GM12878 (cell line): ENCODE data around the gene TBCB. TPM values are rescaled to one million over a fixed set of nuclear protein-coding genes. Genes with fewer than 3 reads are reported as not detected.

ENCODE experiments used
- CUX1 ChIP-seq: IDR thresholded peaks from 2 replicates; pipeline ENCODE4 v1.6.1; 2012; ENCODE audit warnings: improper control_type of control experiment, low read depth, low read length; ENCODE audit not compliant: insufficient replicate concordance
- EGR1 ChIP-seq, 2 experiments: IDR thresholded peaks; 1 replicate in 1 of 2; 2 replicates in 1 of 2; pipeline ENCODE4 v1.6.1; 2011 to 2012; ENCODE audit warnings: low read depth in 2 of 2, low read length in 2 of 2, borderline replicate concordance in 1 of 2, mild to moderate bottlenecking in 1 of 2, moderate library complexity in 1 of 2
- GABPA ChIP-seq: IDR thresholded peaks from 2 replicates; pipeline ENCODE4 v1.6.1; 2014; ENCODE audit warnings: antibody characterized with exemption, low read depth, mild to moderate bottlenecking, inconsistent platforms
- JUND ChIP-seq: IDR thresholded peaks from 2 replicates; pipeline ENCODE4 v1.6.1; 2012; ENCODE audit warnings: low read depth, mild to moderate bottlenecking, low read length, improper control_type of control experiment, moderate library complexity
- KDM1A ChIP-seq: fragments of 200-600 bp; sonication (generic); IDR thresholded peaks from 2 replicates; pipeline ENCODE4 v1.6.1; 2016; ENCODE audit warnings: borderline replicate concordance
- NKRF ChIP-seq: fragments of 450-650 bp; conservative IDR thresholded peaks from 2 replicates; pipeline ENCODE4 v1.6.1; 2017; ENCODE audit warnings: mild to moderate bottlenecking, moderate library complexity
- PRDM15 ChIP-seq: fragments of 450-650 bp; formaldehyde crosslinking; IDR thresholded peaks from 2 replicates; pipeline ENCODE4 v1.4.0; 2020; ENCODE audit warnings: mild to moderate bottlenecking, moderate library complexity
- RBBP5 ChIP-seq: fragments of 200-600 bp; sonication (generic); conservative IDR thresholded peaks from 2 replicates; pipeline ENCODE4 v1.6.1; 2016
- RELB ChIP-seq: fragments of 450-650 bp; IDR thresholded peaks from 2 replicates; pipeline ENCODE4 v1.6.1; 2017; ENCODE audit warnings: low read depth, mild to moderate bottlenecking, moderate library complexity
- RFX5 ChIP-seq: IDR thresholded peaks from 2 replicates; pipeline ENCODE4 v1.6.1; 2011; ENCODE audit warnings: low read depth, low read length, improper control_type of control experiment
- RUNX3 ChIP-seq: IDR thresholded peaks from 2 replicates; pipeline ENCODE4 v1.6.1; 2012; ENCODE audit warnings: low read length, inconsistent platforms
- SMAD5 ChIP-seq: IDR thresholded peaks from 2 replicates; pipeline ENCODE4 v1.6.1; 2016; ENCODE audit warnings: antibody characterized with exemption, low read depth
- SREBF1 ChIP-seq: IDR thresholded peaks from 2 replicates; pipeline ENCODE4 v1.6.1; 2012; ENCODE audit warnings: mild to moderate bottlenecking, low read length
- STAT1 ChIP-seq: fragments of 450-650 bp; conservative IDR thresholded peaks from 2 replicates; pipeline ENCODE4 v1.6.1; 2014; ENCODE audit warnings: antibody characterized with exemption, mild to moderate bottlenecking
- TCF7 ChIP-seq: IDR thresholded peaks from 2 replicates; pipeline ENCODE4 v1.6.1; 2014; ENCODE audit warnings: antibody characterized with exemption, borderline replicate concordance
- ZNF207 ChIP-seq: fragments of 450-650 bp; IDR thresholded peaks from 2 replicates; pipeline ENCODE4 v1.6.1; 2014; ENCODE audit warnings: antibody characterized with exemption, mild to moderate bottlenecking, borderline replicate concordance
- polyA plus RNA-seq, 11 experiments: library from polyadenylated mRNA; depleted of rRNA in 4 of 11; unstranded in 6 of 11; stranded (reverse) in 5 of 11; fragments of >200 nt; fragmentation: Nextera tagmentation in 4 of 11; fragmentation: Illumina TruSeq in 1 of 11; extraction: Ambion mirVana in 4 of 11; extraction: Trizol in 1 of 11; gene quantifications; 1 replicate in 1 of 11; 2 replicates in 10 of 11; pipeline versions ENCODE4 v1.2.1 to v1.2.3, GENCODE V29; 2011 to 2016; ENCODE audit warnings: inconsistent platforms in 2 of 11, missing spikeins in 2 of 11, low read depth in 1 of 11
- total RNA-seq, 4 experiments: library from RNA; depleted of rRNA in 3 of 4; stranded (reverse); fragments of >200 nt in 3 of 4; fragmentation: Illumina TruSeq in 1 of 4; extraction: Trizol in 1 of 4; gene quantifications; 2 replicates each; pipeline versions ENCODE4 v1.2.1 to v1.2.3, GENCODE V29; 2013 to 2021

Gene TBCB
- total and polyA plus RNA-seq, 10 of the 15 experiments (the other 5 are each of a cell fraction or from before 2014, with no cell fraction given): 9.4 to 193 (median 126) TPM

GRCh38 chr19:36114721-36115452 is 381 bp upstream of the TBCB start, which contains the start of gene POLR2I (continued):
- TF ChIP-seq KDM1A: no peak
- TF ChIP-seq RUNX3: peak; percentile 91
- TF ChIP-seq ZNF207: peak; percentile 92
- TF ChIP-seq PRDM15 (CRISPR knock-in tag): no peak
- TF ChIP-seq SREBF1: no peak
- 0 out of 2 replicates have a peak, but pooled peaks have one; percentile 43 for TF ChIP-seq SMAD5
- TF ChIP-seq GABPA: no peak
- peak; percentile 91 for TF ChIP-seq NKRF
- TF ChIP-seq RFX5: peak; percentile 86
- TF ChIP-seq CUX1: no peak
- TF ChIP-seq JUND: no peak
- no peak for TF ChIP-seq RBBP5
- no peak for TF ChIP-seq TCF7
- peak; percentile 71; the same call in 1 of the 2 replicates for TF ChIP-seq STAT1
- TF ChIP-seq RELB: peak; percentile 65; the same call in 1 of the 2 replicates
- TF ChIP-seq EGR1 (IDR thresholded peaks at IDR 0.05; ENCODE audit: borderline replicate concordance in 1 of 2, low read depth in 2 of 2, low read length in 2 of 2): 0 out of 3 replicates have a peak, but pooled peaks of 1 of the 2 experiments have one; percentile 21
